GM12873 (cell line): ENCODE results near the gene TRIM32.

Experiments
- TF ChIP-seq, protein P1 (sequence below): IDR thresholded peaks from 2 replicates; pipeline ENCODE4 v1.5.1; 2012; ENCODE audit warnings: low read depth, mild to moderate bottlenecking, moderate library complexity, low read length, control low read depth; ENCODE audit not compliant: insufficient read depth; ENCODE audit errors: missing control alignments

The TRIM32 gene, protein sequence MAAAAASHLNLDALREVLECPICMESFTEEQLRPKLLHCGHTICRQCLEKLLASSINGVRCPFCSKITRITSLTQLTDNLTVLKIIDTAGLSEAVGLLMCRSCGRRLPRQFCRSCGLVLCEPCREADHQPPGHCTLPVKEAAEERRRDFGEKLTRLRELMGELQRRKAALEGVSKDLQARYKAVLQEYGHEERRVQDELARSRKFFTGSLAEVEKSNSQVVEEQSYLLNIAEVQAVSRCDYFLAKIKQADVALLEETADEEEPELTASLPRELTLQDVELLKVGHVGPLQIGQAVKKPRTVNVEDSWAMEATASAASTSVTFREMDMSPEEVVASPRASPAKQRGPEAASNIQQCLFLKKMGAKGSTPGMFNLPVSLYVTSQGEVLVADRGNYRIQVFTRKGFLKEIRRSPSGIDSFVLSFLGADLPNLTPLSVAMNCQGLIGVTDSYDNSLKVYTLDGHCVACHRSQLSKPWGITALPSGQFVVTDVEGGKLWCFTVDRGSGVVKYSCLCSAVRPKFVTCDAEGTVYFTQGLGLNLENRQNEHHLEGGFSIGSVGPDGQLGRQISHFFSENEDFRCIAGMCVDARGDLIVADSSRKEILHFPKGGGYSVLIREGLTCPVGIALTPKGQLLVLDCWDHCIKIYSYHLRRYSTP

DNA sequence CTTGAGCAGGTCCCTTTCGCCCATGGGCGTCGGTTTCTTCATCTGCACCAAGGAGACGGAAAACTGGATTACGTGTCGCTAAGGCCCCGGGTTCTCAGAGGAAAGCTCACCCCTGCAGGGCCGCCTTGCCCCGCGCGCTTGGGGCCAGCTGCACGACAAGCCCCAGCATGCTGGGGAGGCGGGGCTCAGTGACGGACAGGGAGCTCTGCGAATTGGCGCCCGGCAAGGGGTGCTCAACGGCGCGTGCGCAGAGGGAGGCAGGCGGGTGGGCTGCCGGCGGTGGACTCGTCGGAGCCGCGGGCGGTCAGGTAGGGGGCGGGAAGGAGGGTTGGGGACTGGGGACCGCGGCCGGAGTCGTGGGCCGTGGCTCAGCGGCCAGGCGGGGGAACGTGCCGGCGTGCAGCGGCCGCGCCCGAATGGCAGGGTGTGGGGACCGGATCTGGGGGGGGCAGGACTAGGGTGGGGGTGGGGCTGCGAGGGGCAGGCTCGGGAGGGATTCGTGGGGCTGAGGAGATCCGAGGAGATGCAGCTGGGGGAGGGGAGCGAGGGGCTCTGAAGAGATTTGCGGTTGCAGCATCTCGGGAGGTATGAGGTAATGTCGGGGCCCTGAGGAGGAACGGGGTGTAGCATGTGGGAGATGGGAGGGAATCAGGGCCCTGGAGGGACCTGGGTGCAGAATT, at the start of gene TRIM32:
Gene TRIM32 (plus strand): TSS at position 232 of the 680 bp plus-strand sequence. CDS start 10,438 bp downstream, outside the sequence.
- TF ChIP-seq, protein P1, sequence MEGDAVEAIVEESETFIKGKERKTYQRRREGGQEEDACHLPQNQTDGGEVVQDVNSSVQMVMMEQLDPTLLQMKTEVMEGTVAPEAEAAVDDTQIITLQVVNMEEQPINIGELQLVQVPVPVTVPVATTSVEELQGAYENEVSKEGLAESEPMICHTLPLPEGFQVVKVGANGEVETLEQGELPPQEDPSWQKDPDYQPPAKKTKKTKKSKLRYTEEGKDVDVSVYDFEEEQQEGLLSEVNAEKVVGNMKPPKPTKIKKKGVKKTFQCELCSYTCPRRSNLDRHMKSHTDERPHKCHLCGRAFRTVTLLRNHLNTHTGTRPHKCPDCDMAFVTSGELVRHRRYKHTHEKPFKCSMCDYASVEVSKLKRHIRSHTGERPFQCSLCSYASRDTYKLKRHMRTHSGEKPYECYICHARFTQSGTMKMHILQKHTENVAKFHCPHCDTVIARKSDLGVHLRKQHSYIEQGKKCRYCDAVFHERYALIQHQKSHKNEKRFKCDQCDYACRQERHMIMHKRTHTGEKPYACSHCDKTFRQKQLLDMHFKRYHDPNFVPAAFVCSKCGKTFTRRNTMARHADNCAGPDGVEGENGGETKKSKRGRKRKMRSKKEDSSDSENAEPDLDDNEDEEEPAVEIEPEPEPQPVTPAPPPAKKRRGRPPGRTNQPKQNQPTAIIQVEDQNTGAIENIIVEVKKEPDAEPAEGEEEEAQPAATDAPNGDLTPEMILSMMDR = no peak

DNA sequence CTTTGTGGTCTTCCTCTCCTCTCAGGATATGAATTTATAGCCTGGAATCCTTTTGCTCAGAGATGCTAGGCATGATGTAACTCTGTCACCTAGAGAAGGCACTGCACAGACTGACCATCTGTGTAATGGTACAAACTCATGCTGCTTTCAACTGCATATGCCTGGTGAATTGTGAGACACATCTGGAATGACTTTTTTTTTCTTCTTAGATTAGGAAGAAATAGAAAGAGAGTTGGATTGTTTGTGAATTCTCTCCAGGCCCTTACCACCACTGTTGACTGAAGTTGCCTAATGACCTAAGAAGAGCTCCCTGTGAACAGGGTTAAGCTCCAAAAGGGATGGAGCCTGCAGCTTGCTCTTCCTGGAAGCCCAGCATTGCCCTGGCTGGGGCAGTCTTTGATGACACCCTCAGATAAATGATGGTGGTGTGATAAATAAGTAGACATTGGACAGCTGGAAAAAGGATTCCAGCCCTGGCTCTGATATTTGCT, 47.8 kb upstream of the TRIM32 start:
- TF ChIP-seq, protein P1 = no peak

GRCh38 chr9:116641292-116642059, 45.6 kb upstream of the TRIM32 start:
- TF ChIP-seq, protein P1 = no peak

GRCh38 chr9:116643691-116644090, 43.4 kb upstream of the TRIM32 start:
- TF ChIP-seq, protein P1 = no peak

DNA sequence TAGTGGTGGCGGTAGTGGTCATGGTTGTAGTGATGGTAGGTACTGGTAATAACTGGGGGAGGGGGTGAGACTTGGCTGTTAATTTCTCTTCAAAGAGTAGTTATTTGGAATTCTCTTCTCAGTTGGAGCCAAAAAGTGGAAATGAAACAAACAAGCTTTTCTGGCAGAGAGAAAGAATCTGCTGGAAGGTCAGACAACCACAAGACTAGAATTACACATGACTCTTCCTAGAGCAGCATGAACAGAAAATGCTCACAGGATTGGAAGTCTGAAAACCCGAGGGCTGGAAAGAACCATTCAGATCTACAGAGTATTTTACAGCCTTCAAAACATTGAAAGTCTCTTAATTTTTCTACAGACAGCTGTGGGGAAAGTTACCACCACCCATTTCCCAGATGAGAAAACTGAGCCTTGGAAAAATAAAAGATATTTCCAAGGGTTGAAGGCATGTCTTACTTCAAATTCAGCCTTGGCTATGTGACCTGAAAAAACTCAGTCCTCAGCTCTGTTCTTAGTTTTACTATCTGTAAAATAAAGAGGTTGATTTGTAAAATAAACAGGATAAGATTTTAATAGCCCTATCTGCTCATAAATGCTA, 42.9 kb upstream of the TRIM32 start:
- TF ChIP-seq, protein P1 = no peak

DNA sequence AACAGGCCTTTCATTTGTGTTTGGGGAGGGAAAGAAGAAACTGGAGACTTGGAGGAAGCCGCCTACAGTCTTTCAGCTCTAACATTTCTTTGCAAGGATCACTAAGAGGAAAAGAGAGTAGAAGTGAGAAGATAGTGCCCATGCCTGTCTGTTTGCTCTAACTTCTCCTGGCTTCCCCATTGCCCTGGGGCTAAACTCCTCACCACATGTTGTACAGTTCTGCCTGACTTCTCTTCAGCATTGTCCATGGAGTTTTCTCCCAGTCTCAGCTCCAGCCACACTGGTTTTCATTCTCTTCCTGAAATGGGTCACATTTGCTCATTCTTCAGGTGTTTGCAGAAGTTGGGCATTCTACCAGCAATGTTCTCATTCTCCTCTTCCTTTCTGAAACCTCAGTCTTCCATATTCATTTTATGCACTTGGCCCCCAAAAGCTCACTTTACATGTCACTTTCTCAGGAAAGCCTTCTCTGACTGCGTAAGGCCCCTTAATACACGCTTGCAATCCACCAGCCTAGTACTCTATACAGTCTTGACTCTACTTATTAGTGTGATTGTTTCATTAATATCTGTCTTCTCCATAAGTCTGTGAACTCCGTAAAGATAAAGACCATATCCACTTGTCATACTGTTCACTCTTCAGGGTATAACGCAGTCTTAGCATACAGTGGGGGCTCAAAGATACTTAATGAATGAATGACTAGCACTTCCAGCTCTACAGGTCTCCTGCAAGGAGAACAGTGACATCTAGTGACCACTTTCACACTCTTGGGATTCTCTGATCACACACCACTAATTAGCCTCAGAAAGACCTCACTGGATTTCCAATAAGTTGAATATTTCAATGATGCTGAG, 40.2 kb upstream of the TRIM32 start:
- TF ChIP-seq, protein P1 = peak; percentile 55
